Esophagus mucosa (tissue), 1 donor: ENCODE measurements around the gene CYSLTR1. TPM values are rescaled to one million over a fixed set of nuclear protein-coding genes. Genes with fewer than 3 reads are reported as not detected.

ENCODE experiments used
- total RNA-seq: library from RNA; stranded (reverse); gene quantifications from one replicate; pipeline ENCODE4 v1.2.4, GENCODE V29; 2023
- donor health status: DM: yes; HTN: yes; CAD: no.

Gene CYSLTR1
- total RNA-seq, 1 donor from 2014 or later = 0.52 TPM

Other genes with a start within 250 kb of the CYSLTR1 start
- gene PGK1, start 223.4 kb downstream of the CYSLTR1 start, total RNA-seq = 398 TPM
- gene TAF9B, start 188.0 kb downstream of the CYSLTR1 start, total RNA-seq = 8.8 TPM